ENCODE data around the gene LETM1.

Gene LETM1

GRCh38 chr4:1787411-1788077 lies 68.4 kb downstream of the LETM1 start:
- no peak for DNase-seq (ENCODE audit: extremely low read depth, low read depth)

GRCh38 chr4:1786544-1787362 lies 69.2 kb downstream of the LETM1 start:
- TF ChIP-seq CTCF (IDR thresholded peaks at IDR 0.05; ENCODE audit: low read depth, low read length): no peak
- DNase-seq (ENCODE audit: extremely low read depth, low read depth): no peak

More at GRCh38 chr4:1787411-1788077, 68.4 kb downstream of the LETM1 start:
- TF ChIP-seq CTCF (IDR thresholded peaks at IDR 0.05; ENCODE audit: low read depth, low read length): no peak

- DNase-seq (ENCODE audit: extremely low read depth, low read depth): no peak
These were observed 70.4 kb downstream of the LETM1 start for GRCh38 chr4:1785592-1785991.

GRCh38 chr4:1784789-1785591 lies 71.0 kb downstream of the LETM1 start:
- DNase-seq (ENCODE audit: extremely low read depth, low read depth): no peak
- TF ChIP-seq CTCF (IDR thresholded peaks at IDR 0.05; ENCODE audit: low read depth, low read length): no peak

More at GRCh38 chr4:1785592-1785991, 70.4 kb downstream of the LETM1 start:
- no peak for TF ChIP-seq CTCF (IDR thresholded peaks at IDR 0.05; ENCODE audit: low read depth, low read length)

GRCh38 chr4:1784395-1784788 lies 71.6 kb downstream of the LETM1 start:
- no peak for TF ChIP-seq CTCF (IDR thresholded peaks at IDR 0.05; ENCODE audit: low read depth, low read length)
- DNase-seq (ENCODE audit: extremely low read depth, low read depth): no peak

- TF ChIP-seq CTCF (IDR thresholded peaks at IDR 0.05; ENCODE audit: low read depth, low read length): no peak
- DNase-seq (ENCODE audit: extremely low read depth, low read depth): no peak
These were observed 72.0 kb downstream of the LETM1 start for GRCh38 chr4:1783970-1784369.
